HFFc6 (cell line): ENCODE results near the gene ZNF786. TPM values are rescaled to one million over a fixed set of nuclear protein-coding genes. Genes with fewer than 3 reads are reported as not detected.

Experiments
- DNase-seq: peaks from one replicate; pipeline ENCODE4 v3.0.0-alpha.2; 2018
- H3K27ac Mint-ChIP-seq: 2 replicates; pipeline ENCODE4 v1.8.0; 2020; ENCODE audit warnings: mild to moderate bottlenecking, mixed read lengths
- H3K27me3 Mint-ChIP-seq: 2 replicates; pipeline ENCODE4 v1.8.0; 2021; ENCODE audit warnings: mild to moderate bottlenecking, moderate library complexity, mixed read lengths; ENCODE audit not compliant: insufficient read depth
- H3K36me3 Mint-ChIP-seq: 2 replicates; pipeline ENCODE4 v1.8.0; 2021; ENCODE audit warnings: low read depth, mixed read lengths
- H3K4me1 Mint-ChIP-seq: 2 replicates; pipeline ENCODE4 v1.8.0; 2020; ENCODE audit warnings: low read depth, mixed read lengths
- H3K4me3 Mint-ChIP-seq: 2 replicates; pipeline ENCODE4 v1.8.0; 2020; ENCODE audit warnings: mild to moderate bottlenecking, moderate library complexity, mixed read lengths
- H3K9me3 Mint-ChIP-seq: 2 replicates; pipeline ENCODE4 v1.8.0; 2020; ENCODE audit warnings: mild to moderate bottlenecking, mixed read lengths
- total RNA-seq, 6 experiments: library from RNA; stranded (reverse); fragmentation: NEBNext Ultra II Directional; extraction: Animal tissue kit (Norgen Biotek cat#: 25700); gene quantifications; 2 replicates in 1 of 6; 3 replicates in 5 of 6; pipeline ENCODE4 v1.2.3, GENCODE V29; 2021
- TF ChIP-seq, protein P1 (sequence below): fragments of 200-600 bp; sonication (generic); IDR thresholded peaks from 2 replicates; pipeline ENCODE4 v1.5.0; 2021; ENCODE audit warnings: antibody characterized with exemption, mild to moderate bottlenecking

The ZNF786 gene
- total RNA-seq, 6 experiments from 2014 or later, result 3.5 to 4.8 (median 3.9) TPM

DNA sequence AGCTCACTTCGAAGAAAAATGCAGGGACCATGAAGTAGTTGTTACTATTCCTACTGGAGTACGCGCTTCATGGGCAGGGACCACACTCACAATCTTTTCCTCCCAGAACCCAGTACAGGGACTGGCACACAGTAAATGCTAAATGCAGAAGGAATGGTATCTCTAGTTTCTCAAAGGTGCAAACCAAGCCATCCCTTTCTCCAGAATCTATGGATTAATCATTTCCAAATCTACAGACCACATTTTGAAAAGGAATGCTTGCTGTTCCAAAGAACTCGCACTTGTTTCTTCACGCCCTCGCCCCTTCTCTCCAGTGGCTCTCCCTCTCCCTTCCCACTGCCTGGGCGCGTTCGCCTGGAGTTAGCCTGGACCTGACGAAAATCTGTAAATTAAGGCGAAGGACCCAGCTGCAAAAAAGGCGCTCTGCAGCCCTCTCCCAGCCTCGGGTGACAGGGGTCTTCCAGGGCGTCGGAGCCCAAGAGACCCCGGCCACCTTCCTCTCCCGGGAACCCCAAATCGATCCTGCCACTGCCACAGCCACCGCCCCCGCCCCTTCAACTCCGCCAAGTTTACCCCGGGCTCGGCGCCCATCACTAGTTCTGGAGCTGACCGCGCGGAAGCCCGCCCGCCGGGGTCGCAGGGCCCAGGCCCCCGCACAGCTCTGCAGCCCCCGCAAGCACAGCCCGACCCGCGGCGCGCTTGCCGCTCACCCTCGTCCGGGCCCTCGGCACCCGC is 62.7 kb downstream of the ZNF786 start:
- Mint-ChIP-seq H3K27me3 (peaks cover 2% of the 10 kb centered on the region), H3K9me3 (no peaks in the 10 kb centered on the region), H3K4me1 (peaks cover 44% of the 10 kb centered on the region), H3K27ac (peak overlapping the region; percentile 88), H3K36me3 (peaks cover 10% of the 10 kb centered on the region; the same call in 1 of the 2 replicates), H3K4me3 (peak overlapping the region; percentile 98)
- TF ChIP-seq, protein P1, sequence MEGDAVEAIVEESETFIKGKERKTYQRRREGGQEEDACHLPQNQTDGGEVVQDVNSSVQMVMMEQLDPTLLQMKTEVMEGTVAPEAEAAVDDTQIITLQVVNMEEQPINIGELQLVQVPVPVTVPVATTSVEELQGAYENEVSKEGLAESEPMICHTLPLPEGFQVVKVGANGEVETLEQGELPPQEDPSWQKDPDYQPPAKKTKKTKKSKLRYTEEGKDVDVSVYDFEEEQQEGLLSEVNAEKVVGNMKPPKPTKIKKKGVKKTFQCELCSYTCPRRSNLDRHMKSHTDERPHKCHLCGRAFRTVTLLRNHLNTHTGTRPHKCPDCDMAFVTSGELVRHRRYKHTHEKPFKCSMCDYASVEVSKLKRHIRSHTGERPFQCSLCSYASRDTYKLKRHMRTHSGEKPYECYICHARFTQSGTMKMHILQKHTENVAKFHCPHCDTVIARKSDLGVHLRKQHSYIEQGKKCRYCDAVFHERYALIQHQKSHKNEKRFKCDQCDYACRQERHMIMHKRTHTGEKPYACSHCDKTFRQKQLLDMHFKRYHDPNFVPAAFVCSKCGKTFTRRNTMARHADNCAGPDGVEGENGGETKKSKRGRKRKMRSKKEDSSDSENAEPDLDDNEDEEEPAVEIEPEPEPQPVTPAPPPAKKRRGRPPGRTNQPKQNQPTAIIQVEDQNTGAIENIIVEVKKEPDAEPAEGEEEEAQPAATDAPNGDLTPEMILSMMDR, result no peak
- peak; percentile 9 for DNase-seq

DNA sequence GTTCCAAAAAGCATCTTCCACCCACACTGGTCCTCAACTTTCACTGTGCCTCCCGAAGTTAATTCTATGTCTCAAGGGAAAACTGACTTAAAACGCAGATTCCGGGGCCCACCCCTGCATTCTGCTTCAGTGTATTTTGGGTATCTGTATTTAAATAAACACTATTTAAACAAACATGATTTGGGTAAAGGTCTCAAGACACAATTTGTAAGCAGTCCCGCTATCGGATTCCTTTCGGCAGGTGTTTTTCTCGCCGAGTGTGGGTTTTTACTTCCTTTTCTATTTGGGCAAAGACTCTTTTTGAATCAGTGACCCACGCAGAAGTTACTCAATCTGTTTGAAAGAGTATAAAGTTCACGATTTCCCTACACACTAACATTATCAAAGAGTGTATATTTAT is 63.5 kb downstream of the ZNF786 start:
- Mint-ChIP-seq H3K27ac (peak overlapping the region; percentile 88), H3K36me3 (peaks cover 10% of the 10 kb centered on the region; the same call in 1 of the 2 replicates), H3K9me3 (no peaks in the 10 kb centered on the region), H3K4me1 (peaks cover 44% of the 10 kb centered on the region), H3K4me3 (peak overlapping the region; percentile 98), H3K27me3 (peaks cover 2% of the 10 kb centered on the region)
- TF ChIP-seq, protein P1, result no peak
- no peak for DNase-seq

DNA sequence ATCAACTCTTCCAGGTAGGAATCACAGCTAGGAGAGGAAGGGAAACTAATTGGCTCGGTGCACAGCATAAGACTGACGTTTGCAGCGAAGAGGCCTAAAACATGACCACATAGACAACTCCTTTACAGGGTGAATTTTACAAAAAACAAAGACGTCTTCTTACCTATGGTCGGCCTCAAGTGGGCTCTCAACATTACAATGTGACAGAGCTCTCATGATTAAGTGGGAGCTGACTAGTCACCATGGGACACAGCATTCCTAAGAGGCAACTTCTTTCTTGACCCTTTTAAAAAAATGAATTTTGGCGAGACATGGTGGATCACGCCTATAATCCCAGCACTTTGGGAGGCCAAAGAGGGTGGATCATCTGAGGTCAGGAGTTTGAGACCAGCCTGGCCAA is 66.9 kb downstream of the ZNF786 start:
- Mint-ChIP-seq H3K27me3 (no peaks in the 10 kb centered on the region; the same call in 1 of the 2 replicates), H3K4me1 (peaks cover 30% of the 10 kb centered on the region), H3K4me3 (no peak overlapping the region), H3K27ac (peak overlapping the region; percentile 3), H3K36me3 (peaks cover 20% of the 10 kb centered on the region), H3K9me3 (no peaks in the 10 kb centered on the region)
- no peak for DNase-seq
- TF ChIP-seq, protein P1, result no peak

DNA sequence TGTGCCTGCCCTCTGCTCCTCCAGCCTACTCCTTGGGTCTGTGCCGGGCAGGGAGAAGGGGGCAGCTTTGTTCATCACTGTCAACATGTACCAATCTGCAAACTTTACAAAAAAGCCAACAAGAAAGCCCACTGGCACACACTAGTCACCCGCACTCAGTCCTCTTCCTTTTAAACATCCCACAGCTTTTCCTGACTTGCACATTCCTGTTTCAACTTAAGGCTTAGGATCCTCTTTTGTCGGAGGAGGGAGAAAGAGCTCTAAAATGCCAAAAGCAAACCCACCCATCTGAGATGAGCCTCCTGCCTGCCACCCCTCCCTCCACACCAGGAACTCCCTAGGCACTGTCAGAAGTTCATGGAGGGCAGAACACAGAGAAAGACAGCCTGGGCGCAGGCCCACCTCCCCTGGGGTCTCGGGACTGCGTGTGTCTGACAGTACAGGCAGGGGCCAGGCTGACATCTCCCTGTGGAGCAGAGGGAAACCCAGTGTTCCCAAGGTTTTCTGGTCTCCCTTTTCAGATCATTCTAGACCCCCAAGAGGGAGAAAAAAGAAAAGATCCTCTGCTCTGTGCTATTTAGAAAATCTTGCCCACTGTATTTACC is 67.7 kb downstream of the ZNF786 start:
- TF ChIP-seq, protein P1, result no peak
- Mint-ChIP-seq H3K36me3 (peaks cover 20% of the 10 kb centered on the region), H3K27ac (no peak overlapping the region; the same call in 1 of the 2 replicates), H3K4me1 (peaks cover 30% of the 10 kb centered on the region), H3K27me3 (no peaks in the 10 kb centered on the region; the same call in 1 of the 2 replicates), H3K4me3 (no peak overlapping the region), H3K9me3 (no peaks in the 10 kb centered on the region)
- DNase-seq, result no peak

DNA sequence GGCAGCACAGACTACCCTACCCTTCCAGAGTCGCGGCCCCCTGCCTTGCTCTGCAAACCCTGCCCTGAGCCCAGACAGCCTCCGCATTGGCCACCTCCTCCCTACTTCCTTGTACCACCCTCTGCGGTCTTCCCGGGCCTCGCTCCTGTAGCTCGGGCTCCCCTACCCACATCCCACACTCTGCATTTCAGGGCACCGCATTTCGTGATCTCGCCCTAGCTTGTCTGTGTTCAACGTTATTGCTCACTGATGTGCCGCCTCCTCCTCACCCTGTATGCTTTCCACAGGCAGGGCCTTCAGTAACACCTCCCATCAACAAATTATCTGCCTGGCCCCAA is 68.8 kb downstream of the ZNF786 start:
- peaks cover 20% of the 10 kb centered on the region for H3K36me3 Mint-ChIP-seq
- no peak for DNase-seq

More for the DNA sequence above, 68.8 kb downstream of the ZNF786 start:
- no peaks in the 10 kb centered on the region for H3K9me3 Mint-ChIP-seq
- no peak overlapping the region for H3K27ac Mint-ChIP-seq
- TF ChIP-seq, protein P1, result no peak
- no peak overlapping the region for H3K4me3 Mint-ChIP-seq
- no peaks in the 10 kb centered on the region; the same call in 1 of the 2 replicates for H3K27me3 Mint-ChIP-seq
- H3K4me1 Mint-ChIP-seq, result peaks cover 19% of the 10 kb centered on the region
